HFF-Myc (cell line): Measurements from ENCODE around the gene RHOBTB3.

ENCODE experiments used
- DNase-seq: peaks from one replicate; pipeline ENCODE4 v3.0.0-alpha.2; 2011; ENCODE audit warnings: low read depth; ENCODE audit errors: extremely low read depth
- H3K4me3 ChIP-seq: replicated peaks from 2 replicates; pipeline ENCODE4 v1.5.1; 2011; ENCODE audit warnings: low read depth, mild to moderate bottlenecking, control low read depth, low read length
- TF ChIP-seq, protein P1 (sequence below): IDR thresholded peaks from 2 replicates; pipeline ENCODE4 v1.5.1; 2012; ENCODE audit warnings: mild to moderate bottlenecking, low read depth, low read length, control low read depth; ENCODE audit errors: missing control alignments

RHOBTB3 gene

GRCh38 chr5:95743232-95743631 lies 12.1 kb downstream of the RHOBTB3 start:
- H3K4me3 ChIP-seq, result no peak overlapping the region
- TF ChIP-seq, protein P1, sequence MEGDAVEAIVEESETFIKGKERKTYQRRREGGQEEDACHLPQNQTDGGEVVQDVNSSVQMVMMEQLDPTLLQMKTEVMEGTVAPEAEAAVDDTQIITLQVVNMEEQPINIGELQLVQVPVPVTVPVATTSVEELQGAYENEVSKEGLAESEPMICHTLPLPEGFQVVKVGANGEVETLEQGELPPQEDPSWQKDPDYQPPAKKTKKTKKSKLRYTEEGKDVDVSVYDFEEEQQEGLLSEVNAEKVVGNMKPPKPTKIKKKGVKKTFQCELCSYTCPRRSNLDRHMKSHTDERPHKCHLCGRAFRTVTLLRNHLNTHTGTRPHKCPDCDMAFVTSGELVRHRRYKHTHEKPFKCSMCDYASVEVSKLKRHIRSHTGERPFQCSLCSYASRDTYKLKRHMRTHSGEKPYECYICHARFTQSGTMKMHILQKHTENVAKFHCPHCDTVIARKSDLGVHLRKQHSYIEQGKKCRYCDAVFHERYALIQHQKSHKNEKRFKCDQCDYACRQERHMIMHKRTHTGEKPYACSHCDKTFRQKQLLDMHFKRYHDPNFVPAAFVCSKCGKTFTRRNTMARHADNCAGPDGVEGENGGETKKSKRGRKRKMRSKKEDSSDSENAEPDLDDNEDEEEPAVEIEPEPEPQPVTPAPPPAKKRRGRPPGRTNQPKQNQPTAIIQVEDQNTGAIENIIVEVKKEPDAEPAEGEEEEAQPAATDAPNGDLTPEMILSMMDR, result no peak
- DNase-seq, result no peak

GRCh38 chr5:95743877-95744276 lies 12.7 kb downstream of the RHOBTB3 start:
- TF ChIP-seq, protein P1, result no peak
- no peak overlapping the region for H3K4me3 ChIP-seq
- DNase-seq, result no peak

GRCh38 chr5:95746194-95746593 lies 15.1 kb downstream of the RHOBTB3 start:
- DNase-seq, result no peak
- no peak overlapping the region for H3K4me3 ChIP-seq
- TF ChIP-seq, protein P1, result no peak

DNA sequence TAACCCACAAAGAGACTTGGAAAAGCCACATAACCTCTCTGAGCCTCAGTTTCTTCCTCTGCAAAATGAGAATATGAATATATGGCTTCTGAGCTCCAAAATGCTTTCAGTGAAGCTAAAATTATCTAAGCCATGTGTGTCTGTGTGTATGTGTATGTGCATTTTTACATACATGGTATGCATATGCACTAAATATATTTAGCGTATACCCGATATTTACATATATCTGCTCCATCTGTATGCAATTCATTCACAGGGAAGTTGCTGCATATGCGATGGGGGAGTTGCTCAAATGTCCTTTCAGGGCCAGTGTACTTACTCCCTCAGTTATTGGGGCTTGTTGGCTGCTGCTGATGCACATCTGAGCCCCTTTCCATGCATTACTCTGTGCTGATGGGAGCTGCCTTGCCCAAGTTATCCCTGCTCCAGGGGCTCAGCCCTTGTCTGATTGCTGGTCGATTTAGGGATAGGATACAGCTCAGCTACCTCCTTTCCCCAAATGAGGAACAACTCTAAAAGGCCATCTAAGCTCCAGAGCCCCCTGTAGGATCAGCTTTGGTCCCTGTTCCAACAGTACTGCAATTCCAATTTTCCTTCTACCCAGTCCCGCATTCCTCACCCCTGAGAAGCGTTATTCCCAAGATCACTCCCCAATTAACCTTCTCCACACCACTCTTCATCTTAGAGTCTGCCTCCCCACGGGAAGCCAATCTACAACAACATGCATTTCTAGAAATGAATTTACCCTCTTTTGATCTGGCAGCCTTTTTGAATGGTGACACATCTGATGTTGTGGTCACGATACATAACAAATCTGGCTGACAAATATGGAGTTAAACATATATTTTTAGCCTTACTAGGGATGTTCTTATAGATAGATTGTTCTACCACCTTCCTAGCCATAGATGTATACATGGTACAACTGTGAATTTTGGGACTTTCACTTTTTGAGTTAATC lies 15.9 kb downstream of the RHOBTB3 start:
- DNase-seq, result no peak
- TF ChIP-seq, protein P1, result no peak
- no peak overlapping the region for H3K4me3 ChIP-seq

DNA sequence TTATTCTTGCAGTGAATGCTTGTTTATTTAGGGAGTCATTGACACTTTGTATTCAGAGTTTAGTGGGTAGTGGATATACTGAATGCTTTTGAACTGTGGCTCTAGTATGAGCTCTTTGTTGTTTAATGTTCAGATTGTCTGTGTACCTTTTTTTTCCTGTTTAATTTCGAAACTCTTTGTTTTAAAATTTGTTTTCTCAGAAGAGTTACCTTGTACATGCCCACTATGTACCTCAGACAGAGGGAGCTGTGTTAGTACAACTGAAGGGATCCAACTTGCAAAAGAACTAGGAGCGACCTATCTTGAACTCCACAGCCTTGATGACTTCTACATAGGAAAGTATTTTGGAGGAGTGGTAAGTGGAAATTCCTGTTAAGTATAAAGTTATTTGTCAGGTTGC lies 17.0 kb downstream of the RHOBTB3 start:
- TF ChIP-seq, protein P1, result no peak
- DNase-seq, result no peak
- H3K4me3 ChIP-seq, result no peak overlapping the region

DNA sequence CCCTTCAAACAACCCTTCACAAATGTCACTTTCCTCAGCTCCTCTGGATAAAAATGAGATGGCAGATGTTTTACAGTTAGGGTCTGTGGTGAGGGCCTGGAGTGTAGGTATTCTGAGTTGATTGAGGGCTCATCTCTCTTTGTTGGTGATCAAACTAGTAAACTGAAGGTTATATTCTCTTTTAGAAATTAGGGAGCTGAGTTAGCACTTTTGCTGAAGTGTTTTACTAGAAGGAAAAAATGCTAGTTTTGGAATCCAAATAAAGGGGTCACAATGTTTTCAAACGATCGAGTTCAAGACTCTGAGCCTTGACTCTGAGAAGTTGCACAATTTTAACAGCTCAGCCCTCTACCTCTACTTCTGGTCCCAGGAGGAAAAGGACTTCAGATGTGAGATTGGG lies 23.4 kb downstream of the RHOBTB3 start:
- no peak for DNase-seq
- H3K4me3 ChIP-seq, result no peak overlapping the region
- TF ChIP-seq, protein P1, result no peak
